GM20000 (cell line): ENCODE data around the gene PAFAH1B1.

Experiments
- DNase-seq: peaks from one replicate; pipeline ENCODE4 v3.0.0; 2012; ENCODE audit warnings: low spot score
- TF ChIP-seq, protein P1 (sequence below): IDR thresholded peaks from 2 replicates; pipeline ENCODE4 v1.5.1; 2012; ENCODE audit warnings: mild to moderate bottlenecking, control low read depth; ENCODE audit errors: extremely low read depth, missing control alignments

PAFAH1B1 gene

DNA sequence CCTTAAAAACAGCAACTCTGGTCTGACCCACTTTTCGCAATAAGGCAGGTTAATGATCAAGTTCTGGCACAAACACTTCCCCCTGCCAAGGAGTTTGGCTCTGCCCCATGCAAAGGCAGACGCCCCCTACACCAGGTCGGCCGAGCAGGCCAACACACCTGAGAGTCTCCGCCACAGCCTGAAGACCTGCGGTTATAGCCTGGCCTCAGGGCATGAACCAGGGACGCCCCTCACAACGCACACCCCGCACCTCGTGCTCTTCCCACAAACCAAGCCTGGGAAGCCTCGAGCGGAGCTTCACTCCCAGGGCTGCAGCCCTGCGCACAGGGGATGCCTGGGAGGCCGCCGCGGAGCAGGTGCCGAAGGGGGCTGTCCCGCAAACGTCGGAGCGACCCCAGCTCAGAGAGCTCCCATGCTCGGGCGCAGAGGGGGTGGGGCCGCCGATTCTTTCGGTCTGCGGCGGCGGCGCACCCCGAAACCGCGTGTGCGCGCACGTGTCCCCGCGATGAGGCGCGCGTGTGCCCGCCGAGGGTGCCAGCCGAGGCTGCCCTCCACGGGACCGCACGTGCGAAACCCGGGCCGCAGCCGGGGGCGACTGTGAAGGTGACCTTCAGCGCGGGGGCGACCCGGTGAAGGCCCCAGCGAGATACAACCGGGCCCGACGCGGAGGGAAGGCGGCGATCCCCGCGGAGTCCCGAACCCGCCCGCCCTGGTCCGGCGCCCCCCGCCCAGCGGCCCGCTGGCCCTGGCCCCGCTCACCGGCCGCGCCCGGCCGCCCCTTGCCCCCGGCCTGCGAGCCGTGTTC lies 117.6 kb downstream of the PAFAH1B1 start:
- no peak for DNase-seq
- TF ChIP-seq, protein P1, sequence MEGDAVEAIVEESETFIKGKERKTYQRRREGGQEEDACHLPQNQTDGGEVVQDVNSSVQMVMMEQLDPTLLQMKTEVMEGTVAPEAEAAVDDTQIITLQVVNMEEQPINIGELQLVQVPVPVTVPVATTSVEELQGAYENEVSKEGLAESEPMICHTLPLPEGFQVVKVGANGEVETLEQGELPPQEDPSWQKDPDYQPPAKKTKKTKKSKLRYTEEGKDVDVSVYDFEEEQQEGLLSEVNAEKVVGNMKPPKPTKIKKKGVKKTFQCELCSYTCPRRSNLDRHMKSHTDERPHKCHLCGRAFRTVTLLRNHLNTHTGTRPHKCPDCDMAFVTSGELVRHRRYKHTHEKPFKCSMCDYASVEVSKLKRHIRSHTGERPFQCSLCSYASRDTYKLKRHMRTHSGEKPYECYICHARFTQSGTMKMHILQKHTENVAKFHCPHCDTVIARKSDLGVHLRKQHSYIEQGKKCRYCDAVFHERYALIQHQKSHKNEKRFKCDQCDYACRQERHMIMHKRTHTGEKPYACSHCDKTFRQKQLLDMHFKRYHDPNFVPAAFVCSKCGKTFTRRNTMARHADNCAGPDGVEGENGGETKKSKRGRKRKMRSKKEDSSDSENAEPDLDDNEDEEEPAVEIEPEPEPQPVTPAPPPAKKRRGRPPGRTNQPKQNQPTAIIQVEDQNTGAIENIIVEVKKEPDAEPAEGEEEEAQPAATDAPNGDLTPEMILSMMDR: no peak

DNA sequence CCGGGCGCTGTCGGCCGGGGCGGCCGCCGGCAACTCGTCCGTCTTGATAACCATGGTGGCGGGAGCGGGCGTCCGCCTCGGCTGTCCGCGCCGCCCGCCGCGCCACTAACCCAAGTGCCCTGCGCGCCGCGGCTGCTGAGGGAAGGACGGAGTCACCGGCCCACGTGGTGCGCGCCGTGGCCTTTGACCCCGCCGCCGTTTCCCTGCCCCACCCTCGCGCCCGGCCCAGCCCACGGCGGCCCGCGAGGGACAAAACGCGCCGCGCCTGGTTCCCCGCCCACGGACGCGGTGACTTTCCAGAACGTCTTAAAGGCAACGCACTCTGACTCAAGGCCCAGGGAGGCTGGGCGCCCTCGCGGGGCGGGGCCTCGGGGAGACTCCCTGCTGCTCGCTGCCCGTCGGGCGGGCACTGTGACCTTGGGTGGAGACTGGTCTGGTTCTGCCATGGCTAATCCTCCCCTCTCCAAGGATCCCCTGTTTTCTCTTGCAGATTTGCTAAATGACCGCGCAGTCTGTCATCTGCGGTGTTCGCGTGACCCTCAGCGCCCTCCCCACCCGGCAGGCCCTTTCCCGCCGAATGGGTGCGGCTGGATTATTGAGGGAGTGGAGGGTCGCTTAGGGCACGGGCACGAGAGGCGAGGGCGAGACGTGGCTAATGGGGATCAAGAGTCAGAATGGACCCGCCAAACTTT lies 118.3 kb downstream of the PAFAH1B1 start, which contains the start of gene CLUH:
TSS of gene CLUH (minus strand) at position 157 of the 692 bp plus-strand sequence. CDS start at position 54, 103 bp downstream.
- DNase-seq: peak; percentile 100
- TF ChIP-seq, protein P1: no peak

DNA sequence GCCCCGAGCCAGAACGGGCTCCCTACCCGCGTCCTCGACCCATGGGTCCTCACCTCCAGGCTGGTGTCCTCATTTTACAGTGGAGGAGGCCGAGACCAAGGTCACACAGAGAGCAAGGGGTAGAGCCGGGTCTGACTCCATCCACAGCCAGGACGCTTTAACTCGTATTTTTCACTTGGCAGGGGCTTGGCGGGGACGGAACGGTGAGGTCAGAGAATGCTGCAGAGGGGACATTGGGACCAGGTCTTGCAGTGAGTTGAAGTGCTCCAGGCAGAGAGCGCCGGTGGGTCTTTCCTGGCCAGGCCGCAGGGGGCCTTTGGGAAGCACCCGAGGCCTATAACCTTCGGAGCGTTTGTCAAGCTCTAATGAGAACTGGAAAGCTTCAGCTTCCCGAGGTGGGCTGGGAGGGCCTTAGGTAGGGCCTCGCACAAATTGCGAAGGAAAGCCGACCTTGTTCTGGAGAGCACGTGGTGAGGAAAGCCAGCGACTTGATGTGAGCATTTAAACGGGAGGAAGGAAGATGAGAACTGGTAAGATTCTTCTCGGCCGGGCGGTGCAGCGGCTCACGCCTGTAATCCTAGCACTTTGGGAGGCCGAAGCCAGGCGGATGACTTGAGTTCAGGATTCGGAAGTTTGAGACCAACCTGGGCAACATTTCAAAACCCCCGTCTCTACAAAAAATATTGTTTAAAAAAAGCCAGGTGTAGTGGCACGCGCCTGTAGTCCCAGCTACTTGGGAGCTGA lies 119.0 kb downstream of the PAFAH1B1 start:
- no peak for DNase-seq
- TF ChIP-seq, protein P1: no peak

DNA sequence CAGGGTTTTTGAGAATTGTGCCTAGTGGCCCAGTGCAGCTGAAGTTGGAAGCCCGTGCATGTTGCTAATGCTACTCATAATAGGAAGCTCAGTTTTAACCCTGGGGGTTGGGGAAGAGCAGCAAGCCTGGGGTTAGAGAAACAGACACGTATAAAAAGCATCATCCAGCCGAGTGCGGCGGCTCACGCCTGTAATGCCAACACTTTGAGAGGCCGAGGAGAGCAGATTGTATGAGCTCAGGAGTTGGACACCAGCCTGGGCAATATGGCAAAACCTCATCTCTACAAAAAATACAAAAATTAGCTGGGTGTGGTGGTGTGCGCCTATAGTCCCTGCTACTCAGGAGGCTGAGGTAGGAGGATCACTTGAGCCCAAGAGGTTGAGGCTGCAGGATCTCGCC lies 120.4 kb downstream of the PAFAH1B1 start:
- DNase-seq: no peak
- TF ChIP-seq, protein P1: no peak

DNA sequence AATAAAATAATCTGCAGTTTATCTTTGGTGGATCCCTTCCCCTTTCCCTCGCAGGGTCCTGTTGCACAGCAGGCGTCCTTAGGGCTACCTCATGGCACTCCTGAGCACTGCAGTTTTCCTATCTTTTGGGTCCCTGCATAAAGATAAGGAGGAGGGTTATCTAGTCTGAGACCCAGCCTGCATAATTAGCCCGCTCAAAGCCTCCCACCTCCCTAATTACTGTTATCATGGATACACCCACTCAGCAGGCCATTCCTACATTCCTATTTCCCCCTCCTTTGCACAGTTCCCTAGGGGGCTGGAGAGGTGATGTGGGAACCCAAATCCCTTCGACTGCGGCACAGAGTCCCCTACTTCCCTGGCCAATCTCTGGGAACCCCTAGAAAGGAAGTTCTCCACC lies 123.2 kb downstream of the PAFAH1B1 start:
- no peak for DNase-seq

DNA sequence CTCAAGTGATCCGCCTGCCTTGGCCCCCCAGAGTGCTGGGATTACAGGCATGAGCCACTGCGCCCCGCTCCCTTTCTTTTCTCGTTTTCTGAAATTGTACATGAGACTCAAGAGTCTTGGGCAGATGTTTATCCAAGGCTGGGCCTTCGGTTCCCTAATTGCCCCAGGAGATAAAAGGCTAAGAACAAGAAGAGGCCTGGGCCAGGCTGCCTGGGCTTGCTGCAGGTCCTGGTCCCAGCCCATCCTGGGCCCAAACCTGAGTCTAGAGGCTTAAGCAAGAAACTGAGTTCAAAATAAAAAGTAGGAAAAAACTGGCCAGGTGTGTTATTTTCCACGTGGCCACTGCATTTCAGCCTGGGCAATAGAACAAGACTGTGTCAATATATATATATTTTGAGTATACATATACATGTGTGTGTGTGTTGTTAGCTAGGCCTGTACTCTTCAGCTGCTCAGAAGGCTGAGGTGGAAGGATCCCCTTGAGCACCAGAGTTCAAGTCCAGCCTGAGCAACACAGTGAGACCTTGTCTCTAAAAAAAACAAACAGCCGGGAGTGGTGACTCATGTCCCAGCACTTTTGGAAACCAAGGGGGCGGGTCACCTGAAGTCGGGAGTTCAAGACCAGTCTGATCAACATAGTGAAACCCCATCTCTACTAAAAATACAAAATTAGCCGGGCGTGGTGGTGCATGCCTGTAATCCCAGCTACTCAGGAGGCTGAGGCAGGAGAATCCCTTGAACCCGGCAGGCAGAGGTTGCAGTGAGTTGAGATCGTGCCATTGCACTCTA lies 124.9 kb downstream of the PAFAH1B1 start:
- TF ChIP-seq, protein P1: no peak
- DNase-seq: no peak

More for the DNA sequence above, 123.2 kb downstream of the PAFAH1B1 start:
- TF ChIP-seq, protein P1: no peak
